ENCODE data around the gene SLAMF1.
"Not testable (repeated sequence)": the region's sequence is repeated elsewhere in the genome, so short reads cannot be mapped to it uniquely, and the experiment has no call there.

Gene SLAMF1

GRCh38 chr1:160576390-160576789 lies 70.5 kb downstream of the SLAMF1 start:
- Histone ChIP-seq H3K36me3 (ENCODE audit: control insufficient read depth, insufficient read depth, low read length) (no peaks in the 10 kb centered on the region), H3K4me1 (ENCODE audit: control insufficient read depth, insufficient read depth, low read length) (no peaks in the 10 kb centered on the region), H3K9ac (ENCODE audit: low read length) (no peak overlapping the region), H3K9me3 (ENCODE audit: control insufficient read depth, low read length) (no peaks in the 10 kb centered on the region), H3K4me3 (ENCODE audit: low read length) (no peak overlapping the region), H3K27me3 (ENCODE audit: control insufficient read depth, insufficient read depth, low read length) (no peaks in the 10 kb centered on the region)

- H3K9me3 ChIP-seq (ENCODE audit: control insufficient read depth, low read length): no peaks in the 10 kb centered on the region
- no peaks in the 10 kb centered on the region for H3K36me3 ChIP-seq (ENCODE audit: control insufficient read depth, insufficient read depth, low read length)
- no peak overlapping the region for H3K9ac ChIP-seq (ENCODE audit: low read length)
- H3K4me1 ChIP-seq (ENCODE audit: control insufficient read depth, insufficient read depth, low read length): no peaks in the 10 kb centered on the region
- no peak overlapping the region for H3K4me3 ChIP-seq (ENCODE audit: low read length)
- no peaks in the 10 kb centered on the region for H3K27me3 ChIP-seq (ENCODE audit: control insufficient read depth, insufficient read depth, low read length)
These were observed 71.7 kb downstream of the SLAMF1 start for GRCh38 chr1:160575112-160575664.

- no peak overlapping the region for H3K9ac ChIP-seq (ENCODE audit: low read length)
- no peaks in the 10 kb centered on the region for H3K36me3 ChIP-seq (ENCODE audit: control insufficient read depth, insufficient read depth, low read length)
- H3K27me3 ChIP-seq (ENCODE audit: control insufficient read depth, insufficient read depth, low read length): no peaks in the 10 kb centered on the region
- no peak overlapping the region for H3K4me3 ChIP-seq (ENCODE audit: low read length)
- H3K4me1 ChIP-seq (ENCODE audit: control insufficient read depth, insufficient read depth, low read length): no peaks in the 10 kb centered on the region
- H3K9me3 ChIP-seq (ENCODE audit: control insufficient read depth, low read length): no peaks in the 10 kb centered on the region
These were observed 76.0 kb downstream of the SLAMF1 start for GRCh38 chr1:160570840-160571239.

- H3K4me1 ChIP-seq (ENCODE audit: control insufficient read depth, insufficient read depth, low read length): no peaks in the 10 kb centered on the region
- H3K9ac ChIP-seq (ENCODE audit: low read length): no peak overlapping the region
These were observed 77.0 kb downstream of the SLAMF1 start for GRCh38 chr1:160569806-160570205.

GRCh38 chr1:160567858-160568682 lies 78.8 kb downstream of the SLAMF1 start:
- H3K4me1 ChIP-seq (ENCODE audit: control insufficient read depth, insufficient read depth, low read length): no peaks in the 10 kb centered on the region
- H3K27me3 ChIP-seq (ENCODE audit: control insufficient read depth, insufficient read depth, low read length): no peaks in the 10 kb centered on the region
- no peak overlapping the region for H3K4me3 ChIP-seq (ENCODE audit: low read length)
- no peaks in the 10 kb centered on the region for H3K36me3 ChIP-seq (ENCODE audit: control insufficient read depth, insufficient read depth, low read length)
- H3K9ac ChIP-seq (ENCODE audit: low read length): no peak overlapping the region
- no peaks in the 10 kb centered on the region for H3K9me3 ChIP-seq (ENCODE audit: control insufficient read depth, low read length)

More at GRCh38 chr1:160569806-160570205, 77.0 kb downstream of the SLAMF1 start:
- H3K36me3 ChIP-seq (ENCODE audit: control insufficient read depth, insufficient read depth, low read length): no peaks in the 10 kb centered on the region
- H3K9me3 ChIP-seq (ENCODE audit: control insufficient read depth, low read length): no peaks in the 10 kb centered on the region
- no peaks in the 10 kb centered on the region for H3K27me3 ChIP-seq (ENCODE audit: control insufficient read depth, insufficient read depth, low read length)
- no peak overlapping the region for H3K4me3 ChIP-seq (ENCODE audit: low read length)

- no peaks in the 10 kb centered on the region for H3K4me1 ChIP-seq (ENCODE audit: control insufficient read depth, insufficient read depth, low read length)
- H3K9ac ChIP-seq (ENCODE audit: low read length): no peak overlapping the region
- H3K36me3 ChIP-seq (ENCODE audit: control insufficient read depth, insufficient read depth, low read length): no peaks in the 10 kb centered on the region
- H3K27me3 ChIP-seq (ENCODE audit: control insufficient read depth, insufficient read depth, low read length): no peaks in the 10 kb centered on the region
- no peaks in the 10 kb centered on the region for H3K9me3 ChIP-seq (ENCODE audit: control insufficient read depth, low read length)
- no peak overlapping the region for H3K4me3 ChIP-seq (ENCODE audit: low read length)
These were observed 79.5 kb downstream of the SLAMF1 start for GRCh38 chr1:160567341-160567740.

- Histone ChIP-seq H3K27me3 (ENCODE audit: control insufficient read depth, insufficient read depth, low read length) (no peaks in the 10 kb centered on the region), H3K4me1 (ENCODE audit: control insufficient read depth, insufficient read depth, low read length) (no peaks in the 10 kb centered on the region), H3K9me3 (ENCODE audit: control insufficient read depth, low read length) (no peaks in the 10 kb centered on the region), H3K4me3 (ENCODE audit: low read length) (no peak overlapping the region), H3K9ac (ENCODE audit: low read length) (no peak overlapping the region), H3K36me3 (ENCODE audit: control insufficient read depth, insufficient read depth, low read length) (no peaks in the 10 kb centered on the region)
These were observed 81.3 kb downstream of the SLAMF1 start for GRCh38 chr1:160565564-160565963.

- not testable (repeated sequence) for H3K4me1 ChIP-seq (ENCODE audit: control insufficient read depth, insufficient read depth, low read length); H3K9ac ChIP-seq (ENCODE audit: low read length); H3K9me3 ChIP-seq (ENCODE audit: control insufficient read depth, low read length); H3K36me3 ChIP-seq (ENCODE audit: control insufficient read depth, insufficient read depth, low read length); H3K4me3 ChIP-seq (ENCODE audit: low read length); H3K27me3 ChIP-seq (ENCODE audit: control insufficient read depth, insufficient read depth, low read length)
These were observed 83.6 kb downstream of the SLAMF1 start for GRCh38 chr1:160563230-160563629.

- not testable (repeated sequence) for H3K27me3 ChIP-seq (ENCODE audit: control insufficient read depth, insufficient read depth, low read length)
These were observed 84.1 kb downstream of the SLAMF1 start for GRCh38 chr1:160562745-160563144.

GRCh38 chr1:160560806-160561205 lies 86.0 kb downstream of the SLAMF1 start:
- H3K9me3 ChIP-seq (ENCODE audit: control insufficient read depth, low read length): no peaks in the 10 kb centered on the region
- H3K27me3 ChIP-seq (ENCODE audit: control insufficient read depth, insufficient read depth, low read length): no peaks in the 10 kb centered on the region
- no peaks in the 10 kb centered on the region for H3K36me3 ChIP-seq (ENCODE audit: control insufficient read depth, insufficient read depth, low read length)
- no peaks in the 10 kb centered on the region for H3K4me1 ChIP-seq (ENCODE audit: control insufficient read depth, insufficient read depth, low read length)
- no peak overlapping the region for H3K9ac ChIP-seq (ENCODE audit: low read length)
- no peak overlapping the region for H3K4me3 ChIP-seq (ENCODE audit: low read length)

More at GRCh38 chr1:160562745-160563144, 84.1 kb downstream of the SLAMF1 start:
- not testable (repeated sequence) for H3K9me3 ChIP-seq (ENCODE audit: control insufficient read depth, low read length); H3K4me3 ChIP-seq (ENCODE audit: low read length); H3K9ac ChIP-seq (ENCODE audit: low read length); H3K36me3 ChIP-seq (ENCODE audit: control insufficient read depth, insufficient read depth, low read length); H3K4me1 ChIP-seq (ENCODE audit: control insufficient read depth, insufficient read depth, low read length)

- Histone ChIP-seq H3K4me3 (ENCODE audit: low read length) (no peak overlapping the region), H3K9ac (ENCODE audit: low read length) (no peak overlapping the region), H3K36me3 (ENCODE audit: control insufficient read depth, insufficient read depth, low read length) (no peaks in the 10 kb centered on the region), H3K9me3 (ENCODE audit: control insufficient read depth, low read length) (no peaks in the 10 kb centered on the region), H3K27me3 (ENCODE audit: control insufficient read depth, insufficient read depth, low read length) (no peaks in the 10 kb centered on the region), H3K4me1 (ENCODE audit: control insufficient read depth, insufficient read depth, low read length) (no peaks in the 10 kb centered on the region)
These were observed 86.7 kb downstream of the SLAMF1 start for GRCh38 chr1:160560045-160560705.

- H3K4me3 ChIP-seq (ENCODE audit: low read length); H3K36me3 ChIP-seq (ENCODE audit: control insufficient read depth, insufficient read depth, low read length); H3K27me3 ChIP-seq (ENCODE audit: control insufficient read depth, insufficient read depth, low read length); H3K4me1 ChIP-seq (ENCODE audit: control insufficient read depth, insufficient read depth, low read length); H3K9ac ChIP-seq (ENCODE audit: low read length); H3K9me3 ChIP-seq (ENCODE audit: control insufficient read depth, low read length): not testable (repeated sequence)
These were observed 87.4 kb downstream of the SLAMF1 start for GRCh38 chr1:160559437-160559836.
